Measurements from ENCODE around the gene GGA3. TPM values are rescaled to one million over a fixed set of nuclear protein-coding genes. Genes with fewer than 3 reads are reported as not detected.
A peak's percentile ranks its signal among the peaks of the same experiment; 100 is the strongest.

Gene GGA3
- polyA plus RNA-seq, 2 of the 4 experiments (the other 2 are of a cell fraction) = 35.8 to 43.6 TPM

GRCh38 chr17:75277664-75278071 lies 16.3 kb upstream of the GGA3 start:
- Histone ChIP-seq H3K4me2 (peak overlapping the region; percentile 32; the same call in 2 of the 3 replicates), H3K4me1 (peaks cover 15% of the 10 kb centered on the region), H3K27ac (0 out of 6 replicates have a peak overlapping the region, but pooled peaks of 1 of the 2 experiments have one; percentile 2), H3K9me3 (no peaks in the 10 kb centered on the region), H3K4me3 (no peak overlapping the region)
- FAIRE-seq (no peak), ATAC-seq (0 out of 6 replicates have a peak, but pooled peaks of 1 of the 2 experiments have one; percentile 17), DNase-seq (ENCODE audit: low read depth in 1 of 2, low spot score in 1 of 2) (no peak)
- WGBS (ENCODE audit: missing lambda C conversion rate) = 76% methylated on average over 6 of the region's 6 CpGs
- ChIA-PET CTCF (interaction anchor here (0.6 to 10.1 kb wide), 12 partner anchors 7 to 221 kb away, joined by 3 to 110 read pairs (median 4); partner anchors contain the start of genes MIF4GD and SLC25A19), POLR2A (interaction anchor here (0.5 to 4.7 kb wide), 4 partner anchors 11 to 375 kb away, joined by 3 to 34 read pairs (median 3); partner anchors contain the start of genes GGA3, MRPS7 and SLC25A19)
- TF ChIP-seq HOXB5 (CRISPR knock-in tag; IDR thresholded peaks at IDR 0.05) = no peak
- no peak for TF ChIP-seq KDM1A (IDR thresholded peaks at IDR 0.05; ENCODE audit: low read depth)
- TF ChIP-seq TP53 (CRISPR knock-in tag; IDR thresholded peaks at IDR 0.05) = no peak
- TF ChIP-seq ZSCAN20 (CRISPR knock-in tag; IDR thresholded peaks at IDR 0.05) = no peak
- TF ChIP-seq JUN (IDR thresholded peaks at IDR 0.05) = no peak
- TF ChIP-seq HOXB13 (CRISPR knock-in tag; IDR thresholded peaks at IDR 0.05; ENCODE audit: low read depth) = no peak
- TF ChIP-seq HOXA7 (CRISPR knock-in tag; IDR thresholded peaks at IDR 0.05) = no peak
- no peak for TF ChIP-seq HEYL (CRISPR knock-in tag; IDR thresholded peaks at IDR 0.05)
- TF ChIP-seq MYC (IDR thresholded peaks at IDR 0.05; ENCODE audit: borderline replicate concordance, low read length) = no peak
- TF ChIP-seq HDAC2 (IDR thresholded peaks at IDR 0.05) = no peak
- TF ChIP-seq PHF8 (IDR thresholded peaks at IDR 0.05; ENCODE audit: borderline replicate concordance, low read depth) = no peak
- TF ChIP-seq USF2 (IDR thresholded peaks at IDR 0.05) = no peak
- no peak for TF ChIP-seq ESRRA (IDR thresholded peaks at IDR 0.05; ENCODE audit: borderline replicate concordance, low read length)
- TF ChIP-seq CHD4 (IDR thresholded peaks at IDR 0.05; ENCODE audit: borderline replicate concordance) = no peak
- TF ChIP-seq CHD2 (IDR thresholded peaks at IDR 0.05; ENCODE audit: low read length, partially characterized antibody) = no peak
- no peak for TF ChIP-seq CEBPB (IDR thresholded peaks at IDR 0.05)
- no peak for TF ChIP-seq EHMT2 (IDR thresholded peaks at IDR 0.05; ENCODE audit: low read depth)
- no peak for TF ChIP-seq MAX (IDR thresholded peaks at IDR 0.05)

GRCh38 chr17:75273977-75274708 lies 12.7 kb upstream of the GGA3 start:
- WGBS (ENCODE audit: missing lambda C conversion rate) = 80% methylated on average over 7 of the region's 7 CpGs
- DNase-seq (ENCODE audit: low read depth in 1 of 2, low spot score in 1 of 2) (peak in 1 of 2 experiments; percentile 29), FAIRE-seq (no peak), ATAC-seq (no peak)
- Histone ChIP-seq H3K4me2 (no peak overlapping the region), H3K4me1 (peaks cover 30% of the 10 kb centered on the region), H3K9me3 (no peaks in the 10 kb centered on the region), H3K4me3 (no peak overlapping the region), H3K27ac (0 out of 6 replicates have a peak overlapping the region, but pooled peaks of 1 of the 2 experiments have one; percentile 27)
- ChIA-PET CTCF (interaction anchor here (0.5 to 8.4 kb wide), 11 partner anchors 8 to 372 kb away, joined by 3 to 110 read pairs (median 4); partner anchors contain the start of genes GGA3 and MRPS7), POLR2A (interaction anchor here (1.5 to 2.2 kb wide), 2 partner anchors 12 to 15 kb away, joined by 5 to 15 read pairs; partner anchors contain the start of genes GGA3, MRPS7 and SLC25A19)
- peak; percentile 61 for TF ChIP-seq REST (IDR thresholded peaks at IDR 0.05)
- 0 out of 2 replicates have a peak, but pooled peaks have one; percentile 8 for TF ChIP-seq POLR2A (IDR thresholded peaks at IDR 0.05; ENCODE audit: low read length)
- TF ChIP-seq TFCP2L1 (CRISPR knock-in tag; IDR thresholded peaks at IDR 0.05) = no peak
- no peak for TF ChIP-seq MYC (IDR thresholded peaks at IDR 0.05; ENCODE audit: borderline replicate concordance, low read length)

Data from A549 (cell line).